Gastroesophageal sphincter (tissue), 3 donors: Measurements from ENCODE around the gene VTA1.

ENCODE experiments used
- CTCF ChIP-seq, 4 experiments: fragments of 200-600 bp in 2 of 4; fragments of 450-650 bp in 2 of 4; sonication (generic) in 1 of 4; IDR thresholded peaks; one replicate each; pipeline ENCODE4 v1.5.1; 2017 to 2019; ENCODE audit warnings: antibody characterized with exemption in 4 of 4, mild to moderate bottlenecking in 2 of 4, moderate library complexity in 2 of 4
- EP300 ChIP-seq: sonication (generic); formaldehyde crosslinking; IDR thresholded peaks from one replicate; pipeline ENCODE4 v1.6.1; 2017; ENCODE audit warnings: antibody characterized with exemption, mild to moderate bottlenecking
- POLR2A ChIP-seq, 2 donors: fragments of 450-650 bp; IDR thresholded peaks; one replicate each; pipeline ENCODE4 v1.6.1; 2017; ENCODE audit warnings: antibody characterized with exemption in 2 of 2, mild to moderate bottlenecking in 2 of 2, moderate library complexity in 1 of 2
- POLR2AphosphoS5 ChIP-seq: sonication (generic); formaldehyde crosslinking; IDR thresholded peaks from one replicate; pipeline ENCODE4 v1.6.1; 2017; ENCODE audit warnings: antibody characterized with exemption

- TF ChIP-seq CTCF (IDR thresholded peaks at IDR 0.05) (no peak), POLR2AphosphoS5 (no peak), EP300 (no peak), POLR2A (IDR thresholded peaks at IDR 0.05) (no peak)
These were observed 79.7 kb downstream of the VTA1 start for GRCh38 chr6:142226731-142227130.
